HCT116 (cell line): ENCODE data around the gene ELOVL5.

Experiments
- POLR2A ChIP-seq: IDR thresholded peaks from 2 replicates; pipeline ENCODE4 v1.7.0; 2011; ENCODE audit warnings: borderline replicate concordance; ENCODE audit not compliant: insufficient read depth, insufficient read length; ENCODE audit errors: extremely low read depth
- TCF7L2 ChIP-seq: IDR thresholded peaks from 2 replicates; pipeline ENCODE4 v1.7.0; 2011; ENCODE audit warnings: borderline replicate concordance, inconsistent platforms; ENCODE audit not compliant: insufficient read depth, insufficient read length; ENCODE audit errors: extremely low read depth

- no peak for TF ChIP-seq POLR2A
- no peak for TF ChIP-seq TCF7L2
These were observed 96.5 kb downstream of the ELOVL5 start for GRCh38 chr6:53252177-53252692.
